GM12878 (cell line): ENCODE data around the gene KDSR.

Experiments
- BHLHE40 ChIP-seq, 2 experiments: fragments of 450-650 bp in 1 of 2; IDR thresholded peaks; 2 replicates each; pipeline ENCODE4 v1.6.1; 2011 to 2017; ENCODE audit warnings: low read depth in 2 of 2, borderline replicate concordance in 1 of 2, improper control_type of control experiment in 1 of 2, low read length in 1 of 2, mild to moderate bottlenecking in 1 of 2
- CTCF ChIP-seq, 3 experiments: IDR thresholded peaks in 2 of 3; conservative IDR thresholded peaks in 1 of 3; 2 replicates each; pipeline ENCODE4 v1.5.1; 2011; ENCODE audit warnings: low read depth in 3 of 3, low read length in 3 of 3, mild to moderate bottlenecking in 3 of 3, control low read depth in 2 of 3, moderate library complexity in 2 of 3, inconsistent platforms in 1 of 3, mixed read lengths in 1 of 3; ENCODE audit not compliant: control insufficient read depth in 2 of 3, insufficient read depth in 1 of 3; ENCODE audit errors: extremely low read depth in 1 of 3
- EED ChIP-seq: sonication (generic); IDR thresholded peaks from 2 replicates; pipeline ENCODE4 v1.6.1; 2016; ENCODE audit warnings: antibody characterized with exemption, low read depth
- ELK1 ChIP-seq: IDR thresholded peaks from 2 replicates; pipeline ENCODE4 v1.6.1; 2012; ENCODE audit warnings: low read depth, low read length, improper control_type of control experiment
- EZH2 ChIP-seq: IDR thresholded peaks from 2 replicates; pipeline ENCODE4 v1.6.1; 2012; ENCODE audit warnings: low read depth, mild to moderate bottlenecking, control low read depth, inconsistent platforms, low read length, borderline replicate concordance; ENCODE audit not compliant: control insufficient read depth
- MEF2A ChIP-seq: IDR thresholded peaks from 2 replicates; pipeline ENCODE4 v1.6.1; 2011; ENCODE audit warnings: low read depth, mild to moderate bottlenecking, low read length, moderate library complexity; ENCODE audit not compliant: insufficient read depth
- MYC ChIP-seq: IDR thresholded peaks from 2 replicates; pipeline ENCODE4 v1.6.1; 2011; ENCODE audit warnings: mild to moderate bottlenecking, low read length, moderate library complexity, inconsistent platforms; ENCODE audit not compliant: insufficient read depth, insufficient replicate concordance, insufficient read length, severe bottlenecking
- NFIC ChIP-seq: IDR thresholded peaks from 2 replicates; pipeline ENCODE4 v1.6.1; 2012; ENCODE audit warnings: low read depth, mild to moderate bottlenecking, inconsistent platforms, low read length, moderate library complexity
- POLR2AphosphoS5 ChIP-seq: IDR thresholded peaks from 2 replicates; pipeline ENCODE4 v1.6.1; 2011; ENCODE audit warnings: mild to moderate bottlenecking, low read length, inconsistent platforms
- SMAD1 ChIP-seq: fragments of 450-650 bp; IDR thresholded peaks from 2 replicates; pipeline ENCODE4 v1.6.1; 2018; ENCODE audit warnings: mild to moderate bottlenecking, low read depth; ENCODE audit not compliant: partially characterized antibody
- SRF ChIP-seq, 2 experiments: IDR thresholded peaks; 2 replicates each; pipeline ENCODE4 v1.6.1; 2011; ENCODE audit warnings: low read depth in 2 of 2, low read length in 2 of 2, mild to moderate bottlenecking in 1 of 2, moderate library complexity in 1 of 2
- TF ChIP-seq, protein P1 (sequence below): fragments of 150-350 bp; IDR thresholded peaks from 2 replicates; pipeline ENCODE4 v1.6.1; 2016; ENCODE audit warnings: low read depth, low read length
- TF ChIP-seq, protein P2 (sequence below): fragments of 450-650 bp; IDR thresholded peaks from 2 replicates; pipeline ENCODE4 v1.6.1; 2017; ENCODE audit warnings: mild to moderate bottlenecking, moderate library complexity

DNA sequence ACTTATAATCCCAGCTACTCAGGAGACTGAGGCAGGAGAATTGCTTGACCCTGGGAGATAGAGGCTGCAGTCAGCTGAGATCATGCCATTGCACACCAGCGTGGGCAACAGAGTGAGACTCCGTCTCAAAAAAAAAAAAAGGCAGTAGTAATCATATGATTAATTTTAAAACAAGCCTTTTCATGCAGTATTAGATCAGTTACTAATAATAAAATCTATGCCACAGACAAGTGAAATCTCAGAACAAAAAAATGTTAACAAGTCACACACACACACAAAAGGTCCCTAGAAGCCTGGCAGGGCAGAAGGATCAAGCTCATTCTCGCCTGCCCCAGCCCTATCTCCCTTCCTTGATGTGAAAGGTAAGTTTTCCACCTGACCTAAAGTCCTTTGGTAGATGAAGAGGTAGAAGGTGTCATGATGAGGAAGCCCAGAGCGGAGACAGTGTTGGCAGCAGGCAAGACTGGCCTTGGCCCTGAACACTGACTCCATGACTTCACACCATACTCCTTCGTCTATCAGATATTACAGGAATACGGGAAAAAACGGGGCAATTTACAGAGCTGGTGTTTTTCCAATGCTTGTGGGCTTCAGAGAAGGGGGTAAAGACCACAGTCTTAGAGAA, 10.6 kb downstream of the KDSR start:
- TF ChIP-seq SMAD1 (no peak), EED (no peak), CTCF (IDR thresholded peaks at IDR 0.05 in 2 of 3, conservative IDR thresholded peaks at IDR 0.05 in 1 of 3; ENCODE audit: control insufficient read depth in 2 of 3, extremely low read depth in 1 of 3, insufficient read depth in 1 of 3, low read depth in 3 of 3, low read length in 3 of 3) (no peak), MEF2A (no peak), BHLHE40 (IDR thresholded peaks at IDR 0.05; ENCODE audit: borderline replicate concordance in 1 of 2, low read depth in 2 of 2, low read length in 1 of 2) (no peak), MYC (no peak), SRF (IDR thresholded peaks at IDR 0.05; ENCODE audit: low read depth in 2 of 2, low read length in 2 of 2) (no peak), EZH2 (no peak), NFIC (no peak), POLR2AphosphoS5 (no peak), ELK1 (no peak)
- TF ChIP-seq, protein P1, sequence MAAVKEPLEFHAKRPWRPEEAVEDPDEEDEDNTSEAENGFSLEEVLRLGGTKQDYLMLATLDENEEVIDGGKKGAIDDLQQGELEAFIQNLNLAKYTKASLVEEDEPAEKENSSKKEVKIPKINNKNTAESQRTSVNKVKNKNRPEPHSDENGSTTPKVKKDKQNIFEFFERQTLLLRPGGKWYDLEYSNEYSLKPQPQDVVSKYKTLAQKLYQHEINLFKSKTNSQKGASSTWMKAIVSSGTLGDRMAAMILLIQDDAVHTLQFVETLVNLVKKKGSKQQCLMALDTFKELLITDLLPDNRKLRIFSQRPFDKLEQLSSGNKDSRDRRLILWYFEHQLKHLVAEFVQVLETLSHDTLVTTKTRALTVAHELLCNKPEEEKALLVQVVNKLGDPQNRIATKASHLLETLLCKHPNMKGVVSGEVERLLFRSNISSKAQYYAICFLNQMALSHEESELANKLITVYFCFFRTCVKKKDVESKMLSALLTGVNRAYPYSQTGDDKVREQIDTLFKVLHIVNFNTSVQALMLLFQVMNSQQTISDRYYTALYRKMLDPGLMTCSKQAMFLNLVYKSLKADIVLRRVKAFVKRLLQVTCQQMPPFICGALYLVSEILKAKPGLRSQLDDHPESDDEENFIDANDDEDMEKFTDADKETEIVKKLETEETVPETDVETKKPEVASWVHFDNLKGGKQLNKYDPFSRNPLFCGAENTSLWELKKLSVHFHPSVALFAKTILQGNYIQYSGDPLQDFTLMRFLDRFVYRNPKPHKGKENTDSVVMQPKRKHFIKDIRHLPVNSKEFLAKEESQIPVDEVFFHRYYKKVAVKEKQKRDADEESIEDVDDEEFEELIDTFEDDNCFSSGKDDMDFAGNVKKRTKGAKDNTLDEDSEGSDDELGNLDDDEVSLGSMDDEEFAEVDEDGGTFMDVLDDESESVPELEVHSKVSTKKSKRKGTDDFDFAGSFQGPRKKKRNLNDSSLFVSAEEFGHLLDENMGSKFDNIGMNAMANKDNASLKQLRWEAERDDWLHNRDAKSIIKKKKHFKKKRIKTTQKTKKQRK = no peak
- TF ChIP-seq, protein P2, sequence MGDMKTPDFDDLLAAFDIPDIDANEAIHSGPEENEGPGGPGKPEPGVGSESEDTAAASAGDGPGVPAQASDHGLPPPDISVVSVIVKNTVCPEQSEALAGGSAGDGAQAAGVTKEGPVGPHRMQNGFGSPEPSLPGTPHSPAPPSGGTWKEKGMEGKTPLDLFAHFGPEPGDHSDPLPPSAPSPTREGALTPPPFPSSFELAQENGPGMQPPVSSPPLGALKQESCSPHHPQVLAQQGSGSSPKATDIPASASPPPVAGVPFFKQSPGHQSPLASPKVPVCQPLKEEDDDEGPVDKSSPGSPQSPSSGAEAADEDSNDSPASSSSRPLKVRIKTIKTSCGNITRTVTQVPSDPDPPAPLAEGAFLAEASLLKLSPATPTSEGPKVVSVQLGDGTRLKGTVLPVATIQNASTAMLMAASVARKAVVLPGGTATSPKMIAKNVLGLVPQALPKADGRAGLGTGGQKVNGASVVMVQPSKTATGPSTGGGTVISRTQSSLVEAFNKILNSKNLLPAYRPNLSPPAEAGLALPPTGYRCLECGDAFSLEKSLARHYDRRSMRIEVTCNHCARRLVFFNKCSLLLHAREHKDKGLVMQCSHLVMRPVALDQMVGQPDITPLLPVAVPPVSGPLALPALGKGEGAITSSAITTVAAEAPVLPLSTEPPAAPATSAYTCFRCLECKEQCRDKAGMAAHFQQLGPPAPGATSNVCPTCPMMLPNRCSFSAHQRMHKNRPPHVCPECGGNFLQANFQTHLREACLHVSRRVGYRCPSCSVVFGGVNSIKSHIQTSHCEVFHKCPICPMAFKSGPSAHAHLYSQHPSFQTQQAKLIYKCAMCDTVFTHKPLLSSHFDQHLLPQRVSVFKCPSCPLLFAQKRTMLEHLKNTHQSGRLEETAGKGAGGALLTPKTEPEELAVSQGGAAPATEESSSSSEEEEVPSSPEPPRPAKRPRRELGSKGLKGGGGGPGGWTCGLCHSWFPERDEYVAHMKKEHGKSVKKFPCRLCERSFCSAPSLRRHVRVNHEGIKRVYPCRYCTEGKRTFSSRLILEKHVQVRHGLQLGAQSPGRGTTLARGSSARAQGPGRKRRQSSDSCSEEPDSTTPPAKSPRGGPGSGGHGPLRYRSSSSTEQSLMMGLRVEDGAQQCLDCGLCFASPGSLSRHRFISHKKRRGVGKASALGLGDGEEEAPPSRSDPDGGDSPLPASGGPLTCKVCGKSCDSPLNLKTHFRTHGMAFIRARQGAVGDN = no peak
